ENCODE results near the gene RHOF. TPM values are rescaled to one million over a fixed set of nuclear protein-coding genes. Genes with fewer than 3 reads are reported as not detected.
A peak's percentile ranks its signal among the peaks of the same experiment; 100 is the strongest.

The RHOF gene
- total RNA-seq, 1 experiment from 2014 or later = 36.7 TPM

GRCh38 chr12:121795034-121795968, 1.8 kb upstream of the RHOF start:
- Histone ChIP-seq H3K36me3 (ENCODE audit: control insufficient read depth, insufficient read depth, low read length) (no peaks in the 10 kb centered on the region; the same call in none of the 2 replicates), H3K4me3 (ENCODE audit: low read depth, low read length) (peak overlapping the region; percentile 82), H3K9me3 (no peaks in the 10 kb centered on the region), H3K4me1 (peaks cover 63% of the 10 kb centered on the region), H3K27me3 (replicated peaks; ENCODE audit: control insufficient read depth, insufficient read depth, low read length) (no peaks in the 10 kb centered on the region)
- Mint-ChIP-seq H3K9me3 (ENCODE audit: unreplicated experiment) (no peaks in the 10 kb centered on the region), H3K4me3 (ENCODE audit: unreplicated experiment) (peak overlapping the region; percentile 74), H3K4me1 (ENCODE audit: low read depth, unreplicated experiment) (peaks cover 38% of the 10 kb centered on the region), H3K27ac (ENCODE audit: unreplicated experiment) (peak overlapping the region; percentile 96), H3K36me3 (ENCODE audit: insufficient read depth, unreplicated experiment) (peaks cover 71% of the 10 kb centered on the region), H3K27me3 (ENCODE audit: insufficient read depth, unreplicated experiment) (no peaks in the 10 kb centered on the region)
- POLR2A ChIA-PET = interaction anchor here (0.6 to 2.5 kb wide), 5 partner anchors 12 to 97 kb away, joined by 3 to 17 read pairs (median 4); partner anchors contain the start of gene PSMD9
- peak; percentile 94 to 98 for TF ChIP-seq CTCF (IDR thresholded peaks at IDR 0.05; ENCODE audit: insufficient read depth in 1 of 2, low read depth in 1 of 2, low read length in 1 of 2, severe bottlenecking in 1 of 2, unreplicated experiment in 1 of 2)
- BruUV-seq (replicated peaks) = no TSS peak
- intact Hi-C loops (cut with micrococcal nuclease; ENCODE audit: unreplicated experiment) = loop anchor here (2.0 kb wide), 1 partner anchor 44 kb away; no protein-coding TSS in a partner anchor
- DNase-seq = peak; percentile 87 to 89
- CTCF ChIA-PET = interaction anchor here (0.6 to 6.6 kb wide), 25 partner anchors 8 to 547 kb away, joined by 3 to 145 read pairs (median 9); partner anchors contain the start of genes MLXIP, PSMD9, SETD1B and TMEM120B

GRCh38 chr12:121794534-121795033, 1.1 kb upstream of the RHOF start:
- no peaks in the 10 kb centered on the region for H3K9me3 ChIP-seq

More at GRCh38 chr12:121794534-121795033, 1.1 kb upstream of the RHOF start:
- POLR2A ChIA-PET = interaction anchor here (0.6 to 1.9 kb wide), 7 partner anchors 8 to 117 kb away, joined by 3 to 17 read pairs (median 4); no protein-coding TSS in a partner anchor
- Histone ChIP-seq H3K4me3 (ENCODE audit: low read depth, low read length) (peak overlapping the region; percentile 82), H3K36me3 (ENCODE audit: control insufficient read depth, insufficient read depth, low read length) (no peaks in the 10 kb centered on the region; the same call in none of the 2 replicates), H3K4me1 (peaks cover 63% of the 10 kb centered on the region), H3K27me3 (replicated peaks; ENCODE audit: control insufficient read depth, insufficient read depth, low read length) (no peaks in the 10 kb centered on the region)
- no TSS peak for BruUV-seq (replicated peaks)
- TF ChIP-seq CTCF (IDR thresholded peaks at IDR 0.05; ENCODE audit: insufficient read depth in 1 of 2, low read depth in 1 of 2, low read length in 1 of 2, severe bottlenecking in 1 of 2, unreplicated experiment in 1 of 2) = no peak
- H3K4me3 Mint-ChIP-seq (ENCODE audit: unreplicated experiment) = peak overlapping the region; percentile 74
- no peaks in the 10 kb centered on the region for H3K27me3 Mint-ChIP-seq (ENCODE audit: insufficient read depth, unreplicated experiment)
- H3K4me1 Mint-ChIP-seq (ENCODE audit: low read depth, unreplicated experiment) = peaks cover 38% of the 10 kb centered on the region
- CTCF ChIA-PET = interaction anchor here (0.5 to 6.6 kb wide), 35 partner anchors 8 to 336 kb away, joined by 3 to 145 read pairs (median 7); partner anchors contain the start of genes PSMD9, SETD1B and TMEM120B
- H3K36me3 Mint-ChIP-seq (ENCODE audit: insufficient read depth, unreplicated experiment) = peaks cover 73% of the 10 kb centered on the region
- no peaks in the 10 kb centered on the region for H3K9me3 Mint-ChIP-seq (ENCODE audit: unreplicated experiment)
- peak overlapping the region; percentile 96 for H3K27ac Mint-ChIP-seq (ENCODE audit: unreplicated experiment)
- no peak for DNase-seq
- intact Hi-C loops (cut with micrococcal nuclease; ENCODE audit: unreplicated experiment) = loop anchor here (1.0 to 5.0 kb wide), 6 partner anchors 18 to 212 kb away; partner anchors contain the start of genes KDM2B and PSMD9

Data from Caco-2 (cell line).